ENCODE measurements around the gene MALT1.
A peak's percentile ranks its signal among the peaks of the same experiment; 100 is the strongest.
"Not testable (repeated sequence)": the region's sequence is repeated elsewhere in the genome, so short reads cannot be mapped to it uniquely, and the experiment has no call there.

Gene MALT1

DNA sequence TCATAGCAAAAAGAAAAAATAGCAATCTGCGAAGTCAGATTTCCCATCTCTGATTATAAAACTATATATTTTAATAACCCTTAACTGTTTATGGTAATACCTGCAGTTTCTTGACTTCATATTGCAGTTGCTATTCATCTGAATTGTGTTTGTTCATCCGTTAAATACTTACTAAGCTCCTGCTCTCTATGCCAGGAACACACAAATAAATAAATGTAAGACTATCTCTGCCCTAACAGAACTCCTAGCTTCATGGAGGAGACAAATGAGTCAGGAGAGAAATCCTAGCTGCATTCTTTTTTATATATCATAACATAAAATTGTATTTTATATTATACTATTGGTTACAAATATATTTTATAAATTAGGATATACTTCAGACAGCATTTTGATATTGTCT is 61.2 kb downstream of the MALT1 start:
- no peak for DNase-seq (ENCODE audit: low spot score)

DNA sequence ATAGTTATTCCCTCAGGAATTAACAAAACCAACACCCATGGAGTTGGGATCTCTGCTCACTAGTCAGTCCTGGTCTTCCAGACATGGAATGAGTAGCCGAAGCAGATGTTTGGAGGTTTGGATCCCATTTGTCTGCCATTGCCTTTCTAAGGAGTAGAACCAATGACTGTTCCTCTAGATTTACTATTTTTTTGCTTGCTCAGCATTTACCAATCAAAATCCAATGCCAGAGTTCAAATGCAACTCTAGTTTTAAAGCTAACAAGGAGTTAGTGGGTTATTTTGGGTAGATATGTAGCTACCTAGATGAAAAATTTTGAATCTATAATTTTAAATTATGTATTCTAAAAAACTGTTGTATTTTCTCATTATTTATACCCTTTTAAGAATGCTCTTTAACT is 62.6 kb downstream of the MALT1 start:
- no peak for DNase-seq (ENCODE audit: low spot score)

GRCh38 chr18:58738322-58738721 is 67.1 kb downstream of the MALT1 start:
- no peak for DNase-seq (ENCODE audit: low spot score)

- DNase-seq (ENCODE audit: low spot score): no peak
Measured at GRCh38 chr18:58745914-58746313, 74.6 kb downstream of the MALT1 start.

DNA sequence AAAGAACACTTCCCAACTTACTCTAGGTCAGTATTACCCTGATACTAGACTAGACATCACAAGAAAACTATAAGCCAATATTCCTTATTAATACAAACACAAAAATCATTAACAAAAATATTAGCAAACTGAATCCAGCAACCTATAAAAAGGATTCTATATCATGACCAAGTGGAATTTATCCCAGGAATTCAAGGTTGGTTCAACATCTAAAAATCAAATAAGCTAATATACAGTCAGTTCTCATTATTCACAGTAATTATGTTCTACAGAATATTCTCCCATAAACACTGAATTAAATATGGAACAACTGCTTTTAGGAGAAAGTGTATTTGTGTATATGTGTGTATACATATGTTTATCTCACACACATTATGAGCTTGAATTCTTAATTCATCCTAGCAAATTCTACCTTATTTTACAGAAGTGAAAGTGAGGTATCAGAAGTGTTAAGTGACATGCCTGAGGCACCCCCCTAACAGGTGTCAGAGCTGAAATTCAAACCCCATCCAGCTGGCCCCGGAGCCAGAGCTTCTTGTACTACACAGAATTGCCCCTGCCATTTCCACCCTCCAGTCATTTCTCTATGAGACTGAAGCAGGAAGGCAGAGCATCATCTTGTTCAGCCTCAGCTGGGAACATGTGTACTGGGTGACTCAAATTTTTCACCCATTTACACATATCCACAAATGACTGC is 77.8 kb downstream of the MALT1 start:
- no peak for DNase-seq (ENCODE audit: low spot score)

DNA sequence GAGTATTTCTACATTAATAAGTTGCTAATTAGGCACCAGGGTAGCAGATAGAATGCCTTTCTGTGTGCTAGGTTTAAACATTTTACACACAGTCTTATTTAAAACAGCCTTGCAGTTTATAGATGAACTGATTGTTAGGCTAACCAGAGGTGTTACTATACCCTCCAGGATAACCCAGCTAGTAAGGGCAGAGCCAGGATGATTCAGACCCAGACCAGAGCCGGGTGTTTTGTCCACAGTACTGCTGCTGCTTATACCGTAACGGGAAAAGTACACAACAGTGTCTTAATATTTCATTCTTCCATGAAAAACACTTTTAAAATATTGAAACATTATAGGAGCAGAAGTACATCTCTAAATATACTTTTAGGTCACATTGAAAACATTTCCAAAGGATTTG is 82.7 kb downstream of the MALT1 start:
- no peak for DNase-seq (ENCODE audit: low spot score)

DNA sequence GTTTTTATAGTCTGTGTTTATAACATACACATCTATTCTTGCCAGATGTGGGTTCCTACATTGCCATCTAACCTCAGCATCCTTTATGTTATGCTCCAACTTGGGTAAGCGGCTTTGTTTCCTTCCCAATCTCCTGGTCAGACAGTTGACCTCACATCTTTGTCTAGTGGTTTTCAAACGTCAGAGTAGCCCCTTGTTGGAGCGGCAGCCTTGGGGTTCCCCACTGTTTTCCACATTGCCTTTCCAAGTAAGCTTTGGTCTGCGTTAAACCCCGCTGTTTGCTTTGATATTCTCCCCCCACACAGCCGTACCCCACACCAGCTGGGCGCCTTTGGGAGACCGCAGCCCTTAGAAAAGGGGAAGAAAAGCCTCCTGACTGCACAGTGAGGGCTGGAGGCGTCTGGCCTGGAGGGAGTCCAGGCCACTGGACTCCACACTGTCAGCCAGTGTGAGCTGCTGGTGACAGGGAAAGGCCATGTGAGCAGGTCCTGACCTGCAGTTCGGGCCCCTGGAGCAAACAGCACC is 83.3 kb downstream of the MALT1 start:
- no peak for DNase-seq (ENCODE audit: low spot score)

DNA sequence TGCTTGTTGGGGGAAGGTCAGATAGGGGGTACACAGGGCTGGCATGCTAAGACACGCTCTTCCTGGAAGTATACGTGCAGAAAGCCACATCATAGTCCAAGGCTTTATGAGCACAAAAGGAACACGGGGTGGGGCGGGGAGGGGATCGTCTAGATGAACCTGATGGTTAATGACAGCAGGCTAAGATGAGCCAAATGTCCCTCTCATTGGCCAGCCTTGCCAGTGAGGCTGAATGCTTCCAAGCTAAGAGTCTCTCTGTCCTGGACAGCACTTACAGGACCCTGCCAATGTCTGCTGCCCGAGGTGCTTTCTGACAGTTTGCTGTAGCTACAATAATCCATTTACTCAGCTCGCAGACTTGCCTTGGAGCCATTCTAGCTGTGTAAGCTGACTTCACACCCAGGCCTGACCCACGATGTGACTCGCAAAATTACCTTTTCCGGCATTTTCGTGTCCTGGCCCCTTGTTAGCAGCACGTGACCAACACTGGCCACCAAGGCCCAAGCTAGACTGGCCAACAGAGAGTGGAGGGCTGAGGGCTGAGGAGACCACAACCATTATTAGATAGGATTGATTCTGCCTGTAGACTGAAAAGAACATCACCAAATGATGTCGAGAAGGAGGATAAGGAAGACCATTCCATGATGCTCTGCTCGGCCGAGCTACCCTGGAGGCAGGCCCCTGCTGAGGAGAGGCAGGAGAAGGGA is 84.2 kb downstream of the MALT1 start:
- peak; percentile 20 for DNase-seq (ENCODE audit: low spot score)

DNA sequence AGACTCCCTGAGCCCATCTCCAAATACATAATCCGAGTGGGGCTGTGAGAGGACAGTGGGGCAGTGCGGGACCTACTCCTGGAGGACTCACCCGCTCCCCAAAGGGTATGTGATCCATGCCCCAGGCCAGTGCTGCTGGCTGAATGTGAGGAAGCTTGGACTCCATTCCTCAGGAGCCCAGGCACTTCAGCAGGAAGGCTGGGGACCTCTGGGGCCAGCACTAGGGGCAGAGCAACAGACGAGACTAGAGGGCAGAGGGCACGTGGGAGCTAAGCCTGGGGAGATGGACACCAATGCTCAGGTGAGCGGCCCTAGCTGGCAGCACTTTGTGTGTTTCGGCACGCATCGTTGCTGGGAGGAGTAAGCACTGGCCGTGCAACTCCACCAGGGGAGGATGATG is 84.9 kb downstream of the MALT1 start:
- peak; percentile 26 for DNase-seq (ENCODE audit: low spot score)

DNA sequence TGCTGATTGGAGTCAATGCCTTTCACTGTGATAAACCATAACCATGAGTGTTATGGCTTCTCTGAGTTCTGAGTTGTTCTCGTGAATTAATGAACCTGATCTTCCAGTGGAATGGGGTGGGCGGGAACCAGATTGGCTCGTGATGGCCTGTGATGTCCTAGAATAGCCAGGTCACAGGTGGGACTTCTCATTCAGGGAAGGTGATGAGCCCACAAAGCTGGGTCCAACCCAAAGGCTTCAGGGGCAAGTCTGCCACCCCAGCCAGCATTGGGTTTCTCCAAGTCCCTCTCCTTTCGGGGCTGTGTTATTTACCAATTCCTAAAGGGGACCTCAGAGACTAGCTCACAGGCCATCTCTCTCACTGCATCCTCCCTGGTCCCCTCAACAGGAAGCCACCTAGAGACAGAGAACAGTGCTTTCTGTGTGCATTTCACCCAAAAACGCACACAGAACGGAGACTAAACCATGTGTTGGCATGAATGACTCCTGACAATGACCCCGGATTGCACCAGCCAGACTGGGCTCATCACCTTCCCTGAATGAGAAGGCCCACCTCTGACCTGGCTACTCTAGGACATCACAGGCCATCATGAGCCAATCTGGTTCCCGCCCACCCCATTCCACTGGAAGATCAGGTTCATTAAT is 85.5 kb downstream of the MALT1 start:
- peak; percentile 31 for DNase-seq (ENCODE audit: low spot score)

DNA sequence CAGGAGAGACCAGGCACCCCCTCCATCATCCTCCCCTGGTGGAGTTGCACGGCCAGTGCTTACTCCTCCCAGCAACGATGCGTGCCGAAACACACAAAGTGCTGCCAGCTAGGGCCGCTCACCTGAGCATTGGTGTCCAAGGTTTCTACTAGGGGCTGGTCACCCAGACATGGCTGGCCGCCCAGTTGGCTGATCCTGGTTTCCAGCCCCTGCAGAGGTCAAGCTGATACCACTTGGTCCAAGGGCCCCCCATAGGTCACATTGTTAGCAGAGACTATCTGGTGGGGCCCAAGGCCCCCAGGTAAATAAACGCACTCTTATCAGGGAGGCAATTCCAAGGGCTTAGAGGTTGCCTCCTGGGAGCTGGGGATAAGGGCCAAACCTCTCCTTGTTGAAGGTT is 86.1 kb downstream of the MALT1 start:
- not testable (repeated sequence) for DNase-seq (ENCODE audit: low spot score)

DNA sequence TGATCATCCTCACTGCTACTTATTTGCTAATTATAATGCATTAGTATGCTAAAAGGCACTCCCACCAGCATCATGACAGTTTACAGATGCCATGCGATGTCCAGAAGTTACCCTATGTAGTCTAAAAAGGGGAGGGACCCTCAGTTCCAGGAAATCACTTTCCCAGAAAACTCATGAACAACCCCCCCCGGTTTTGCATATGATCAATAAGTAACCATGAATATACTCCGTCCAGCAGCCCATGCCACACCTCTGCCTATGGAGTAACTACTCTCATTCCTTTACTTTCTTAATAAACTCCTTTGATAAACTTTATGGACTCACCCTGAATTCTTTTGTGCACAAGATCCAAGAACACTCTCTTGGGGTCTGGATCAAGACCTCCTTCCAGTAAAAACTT is 86.8 kb downstream of the MALT1 start:
- no peak for DNase-seq (ENCODE audit: low spot score)

DNA sequence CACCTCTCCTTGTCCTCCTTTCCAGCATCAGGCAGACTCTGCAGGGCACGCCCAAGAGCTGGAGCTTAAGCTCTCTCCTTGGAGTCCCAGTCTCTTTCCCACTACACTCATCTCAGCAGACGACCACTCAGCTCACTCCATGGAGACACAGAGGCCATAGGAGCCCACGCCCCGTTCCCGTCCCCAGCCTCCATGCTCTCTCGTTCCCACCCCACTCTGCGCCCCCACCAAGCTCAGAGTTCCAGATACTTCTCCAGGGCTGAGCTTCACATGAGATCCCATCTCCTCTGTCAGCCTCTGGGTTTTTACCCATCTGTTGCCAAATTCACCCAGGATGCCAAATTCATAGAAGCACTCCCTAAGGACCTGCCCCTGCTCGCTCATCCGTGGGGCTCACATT is 87.3 kb downstream of the MALT1 start:
- DNase-seq (ENCODE audit: low spot score): peak; percentile 51

GRCh38 chr18:58761241-58761969 is 90.1 kb downstream of the MALT1 start:
- no peak for DNase-seq (ENCODE audit: low spot score)

DNA sequence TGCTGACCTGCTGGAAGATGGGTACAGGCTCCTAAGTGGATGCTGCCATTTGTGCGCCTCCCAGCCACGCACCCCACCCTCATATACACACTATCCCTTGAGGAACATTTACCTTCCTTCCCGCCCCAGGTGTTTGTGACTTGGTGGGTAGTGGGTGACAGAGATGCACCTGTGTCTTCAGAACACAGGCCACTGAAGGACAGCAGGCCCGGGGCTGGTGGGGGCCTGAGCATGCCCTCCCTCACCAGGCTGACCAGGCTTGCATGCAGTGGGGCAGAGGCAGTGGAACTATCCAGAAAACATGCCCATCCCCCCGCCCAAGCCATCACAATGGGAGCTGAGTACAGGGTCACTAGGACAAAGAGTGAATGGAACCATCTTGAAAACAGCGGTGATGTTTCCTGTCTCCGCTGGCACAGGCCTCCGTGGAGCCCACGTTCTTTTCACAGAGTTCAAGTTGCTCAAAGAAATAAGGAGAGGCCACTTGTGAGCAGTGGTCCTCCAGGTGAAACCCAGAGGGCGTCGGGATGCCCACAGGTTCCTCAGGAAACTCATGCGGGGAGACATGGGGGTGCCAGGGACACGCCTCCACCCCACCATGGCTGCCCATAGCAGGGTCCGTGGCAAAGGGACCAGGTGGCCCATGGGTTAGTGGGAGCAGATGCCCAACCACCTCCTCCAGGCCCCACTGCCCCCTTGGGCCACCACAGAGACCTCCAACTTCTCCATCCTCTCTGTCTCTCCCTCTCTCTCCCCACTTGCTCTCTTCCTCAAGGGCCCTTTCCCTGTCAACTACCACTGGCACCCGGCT is 90.9 kb downstream of the MALT1 start:
- DNase-seq (ENCODE audit: low spot score): no peak

DNA sequence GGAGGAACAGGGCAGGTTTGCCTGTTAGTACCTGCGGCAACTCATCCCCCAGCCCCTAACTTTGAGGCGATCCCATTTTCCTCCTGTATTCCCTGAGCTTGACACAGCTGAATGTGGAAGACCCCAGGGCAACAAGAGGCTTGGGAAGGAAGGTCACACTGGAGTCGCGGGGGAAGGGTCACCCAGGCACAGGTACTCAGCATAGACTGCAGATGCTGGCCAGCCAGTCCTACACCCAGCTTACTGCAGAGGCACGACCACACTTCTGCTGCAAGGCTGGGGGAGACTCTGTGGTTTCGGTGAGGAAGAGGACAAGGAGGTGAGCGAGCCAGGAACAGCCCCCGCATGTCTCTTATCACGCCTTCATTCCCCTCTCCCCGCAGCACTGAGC is 91.5 kb downstream of the MALT1 start:
- DNase-seq (ENCODE audit: low spot score): no peak

GRCh38 chr18:58766164-58766563 is 94.9 kb downstream of the MALT1 start:
- no peak for DNase-seq (ENCODE audit: low spot score)

DNA sequence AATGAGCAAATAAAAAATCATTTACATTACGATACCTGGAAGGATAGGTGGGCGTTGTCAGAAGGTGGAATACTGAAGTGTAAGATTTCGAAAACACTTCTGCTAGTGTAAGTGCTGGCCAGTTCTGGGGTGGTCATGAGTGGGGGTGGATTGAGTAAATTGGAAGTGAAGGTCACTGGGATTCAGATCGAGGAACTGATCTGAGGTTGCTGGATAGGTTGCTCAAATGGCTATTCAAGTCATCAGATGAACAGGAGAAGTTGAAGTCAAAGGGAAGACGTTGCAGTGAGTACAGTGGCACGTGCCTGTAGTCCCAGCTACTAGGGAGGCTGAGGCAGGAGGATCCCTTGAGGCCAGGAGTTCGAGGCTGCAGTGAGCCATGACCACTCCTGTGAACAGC is 95.7 kb downstream of the MALT1 start:
- no peak for DNase-seq (ENCODE audit: low spot score)

GRCh38 chr18:58768293-58768974 is 97.2 kb downstream of the MALT1 start:
- DNase-seq (ENCODE audit: low spot score): peak; percentile 73

- no peak for DNase-seq (ENCODE audit: low spot score)
Measured at GRCh38 chr18:58769321-58769720, 98.1 kb downstream of the MALT1 start.

DNA sequence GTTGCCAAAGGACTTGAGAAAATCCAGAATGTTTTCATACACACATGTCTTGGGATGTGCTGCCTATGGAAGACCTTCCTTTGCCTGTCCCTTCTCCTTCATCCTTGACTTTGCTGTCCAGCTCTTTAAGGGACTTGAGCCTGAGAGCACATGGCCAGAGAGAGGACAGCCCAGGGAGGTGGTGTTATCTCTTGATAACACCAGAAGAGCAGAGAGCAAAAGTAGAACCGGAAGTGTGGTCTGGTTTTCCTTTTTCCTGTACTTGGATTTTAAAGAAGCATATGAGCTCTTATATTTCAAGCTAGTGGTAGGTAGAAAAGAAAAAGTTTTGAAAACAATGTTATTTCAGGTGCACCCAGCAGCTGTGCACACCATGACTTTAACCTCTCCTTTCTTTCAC is 99.3 kb downstream of the MALT1 start:
- no peak for DNase-seq (ENCODE audit: low spot score)

All from kidney tubule cell (primary cell).